ENCODE results near the gene IL12RB2. TPM values are rescaled to one million over a fixed set of nuclear protein-coding genes. Genes with fewer than 3 reads are reported as not detected.

Gene IL12RB2
- total and polyA plus RNA-seq, 7 donors: 0.13 to 9.5 (median 3.3) TPM

- intact Hi-C loops (cut with DNase I): no loop called here
- DNase-seq (no peak), ATAC-seq (no peak)
- Histone ChIP-seq H3K9me3 (peaks cover 8% of the 10 kb centered on the region), H3K4me1 (peaks cover 7% of the 10 kb centered on the region), H3K27me3 (ENCODE audit: insufficient read depth in 3 of 3, low read length in 2 of 3) (no peaks in the 10 kb centered on the region), H3K36me3 (ENCODE audit: insufficient read depth in 1 of 2, low read depth in 1 of 2) (peaks cover 0 to 19% of the 10 kb centered on the region in 2 donors), H3K27ac (no peak overlapping the region), H3K4me3 (no peak overlapping the region)
- TF ChIP-seq CTCF (IDR thresholded peaks at IDR 0.05): no peak
- 57 to 92% (median 87%) methylated on average over 4 of the region's 4 CpGs for WGBS, 3 donors
Measured at GRCh38 chr1:67381154-67381553, 73.5 kb downstream of the IL12RB2 start.

- ATAC-seq (peak in 3 of 4 donors; percentile 82 to 92 (median 92)), DNase-seq (no peak)
- H3K27me3 ChIP-seq (ENCODE audit: insufficient read depth in 3 of 3, low read length in 2 of 3): no peaks in the 10 kb centered on the region
- H3K27ac ChIP-seq: no peak overlapping the region
- intact Hi-C loops (cut with DNase I): no loop called here
- peaks cover 8% of the 10 kb centered on the region for H3K9me3 ChIP-seq
- no peak for TF ChIP-seq CTCF (IDR thresholded peaks at IDR 0.05)
- WGBS, 3 donors: 24 to 74% (median 31%) methylated on average over 1 of the region's 1 CpG
- H3K4me3 ChIP-seq: no peak overlapping the region
- no peaks in the 10 kb centered on the region for H3K4me1 ChIP-seq
- H3K36me3 ChIP-seq (ENCODE audit: insufficient read depth in 1 of 2, low read depth in 1 of 2): peaks cover 0 to 19% of the 10 kb centered on the region in 2 donors
Measured at GRCh38 chr1:67382292-67382691, 74.6 kb downstream of the IL12RB2 start.

- Histone ChIP-seq H3K4me1 (no peaks in the 10 kb centered on the region), H3K36me3 (ENCODE audit: insufficient read depth in 1 of 2, low read depth in 1 of 2) (peaks cover 0 to 30% of the 10 kb centered on the region in 2 donors), H3K4me3 (no peak overlapping the region), H3K27me3 (ENCODE audit: insufficient read depth in 3 of 3, low read length in 2 of 3) (no peaks in the 10 kb centered on the region), H3K27ac (no peak overlapping the region), H3K9me3 (peaks cover 8% of the 10 kb centered on the region)
- intact Hi-C loops (cut with DNase I): no loop called here
- WGBS, 3 donors: 66 to 86% (median 78%) methylated on average over 2 of the region's 2 CpGs
- DNase-seq: no peak
- no peak for ATAC-seq
- no peak for TF ChIP-seq CTCF (IDR thresholded peaks at IDR 0.05)
Measured at GRCh38 chr1:67383999-67384638, 76.4 kb downstream of the IL12RB2 start.

- ATAC-seq: no peak
- TF ChIP-seq CTCF (IDR thresholded peaks at IDR 0.05): no peak
- Histone ChIP-seq H3K36me3 (ENCODE audit: insufficient read depth in 1 of 2, low read depth in 1 of 2) (peaks cover 0 to 26% of the 10 kb centered on the region in 2 donors), H3K27ac (no peak overlapping the region), H3K4me3 (no peak overlapping the region), H3K4me1 (peaks cover 22% of the 10 kb centered on the region), H3K9me3 (no peaks in the 10 kb centered on the region), H3K27me3 (ENCODE audit: insufficient read depth in 3 of 3, low read length in 2 of 3) (no peaks in the 10 kb centered on the region)
- no peak for DNase-seq
- intact Hi-C loops (cut with DNase I): no loop called here
- WGBS, 3 donors: 89 to 96% (median 90%) methylated on average over 3 of the region's 3 CpGs
Measured at GRCh38 chr1:67390041-67390887, 82.6 kb downstream of the IL12RB2 start.
